ENCODE results near the gene ANKRD11.
"Not testable (repeated sequence)": the region's sequence is repeated elsewhere in the genome, so short reads cannot be mapped to it uniquely, and the experiment has no call there.

The ANKRD11 gene

GRCh38 chr16:89476811-89477261 lies 13.5 kb downstream of the ANKRD11 start:
- DNase-seq = no peak

GRCh38 chr16:89476379-89476778 lies 14.0 kb downstream of the ANKRD11 start:
- DNase-seq = no peak

- no peak for DNase-seq
Measured at GRCh38 chr16:89475144-89475543, 15.2 kb downstream of the ANKRD11 start.

- no peak for DNase-seq
Measured at GRCh38 chr16:89473791-89474414, 16.5 kb downstream of the ANKRD11 start.

- DNase-seq = no peak
Measured at GRCh38 chr16:89473136-89473712, 17.1 kb downstream of the ANKRD11 start.

- DNase-seq = no peak
Measured at GRCh38 chr16:89472711-89473075, 17.7 kb downstream of the ANKRD11 start.

- DNase-seq = no peak
Measured at GRCh38 chr16:89467382-89467781, 23.0 kb downstream of the ANKRD11 start.

- no peak for DNase-seq
Measured at GRCh38 chr16:89466920-89467319, 23.4 kb downstream of the ANKRD11 start.

GRCh38 chr16:89463312-89463711 lies 27.0 kb downstream of the ANKRD11 start:
- DNase-seq = not testable (repeated sequence)

- not testable (repeated sequence) for DNase-seq
Measured at GRCh38 chr16:89462639-89463038, 27.7 kb downstream of the ANKRD11 start.

GRCh38 chr16:89461890-89462289 lies 28.5 kb downstream of the ANKRD11 start:
- DNase-seq = not testable (repeated sequence)

- no peak for DNase-seq
Measured at GRCh38 chr16:89460556-89460955, 29.8 kb downstream of the ANKRD11 start.

- DNase-seq = peak; percentile 53
Measured at GRCh38 chr16:89458967-89459366, 31.4 kb downstream of the ANKRD11 start.

GRCh38 chr16:89458551-89458950 lies 31.8 kb downstream of the ANKRD11 start:
- no peak for DNase-seq

GRCh38 chr16:89456419-89456959 lies 33.9 kb downstream of the ANKRD11 start:
- DNase-seq = no peak

- DNase-seq = no peak
Measured at GRCh38 chr16:89455692-89456091, 34.7 kb downstream of the ANKRD11 start.

GRCh38 chr16:89455178-89455577 lies 35.2 kb downstream of the ANKRD11 start:
- DNase-seq = no peak

GRCh38 chr16:89454378-89455125 lies 35.8 kb downstream of the ANKRD11 start:
- not testable (repeated sequence) for DNase-seq

- DNase-seq = no peak
Measured at GRCh38 chr16:89453501-89454321, 36.6 kb downstream of the ANKRD11 start.

- DNase-seq = no peak
Measured at GRCh38 chr16:89452925-89453324, 37.4 kb downstream of the ANKRD11 start.

- DNase-seq = no peak
Measured at GRCh38 chr16:89452241-89452640, 38.1 kb downstream of the ANKRD11 start.

GRCh38 chr16:89450537-89450936 lies 39.8 kb downstream of the ANKRD11 start:
- DNase-seq = no peak
